COLO668 (cell line): ENCODE results near the gene YRDC.
"Not testable (repeated sequence)": the region's sequence is repeated elsewhere in the genome, so short reads cannot be mapped to it uniquely, and the experiment has no call there.

Experiments used
- DNase-seq: peaks from one replicate; lab custom pipeline; 2025; ENCODE audit not compliant: unreplicated experiment; lab: John Stamatoyannopoulos, UW

Gene YRDC

GRCh38 chr1:37776946-37777516 lies 31.0 kb downstream of the YRDC start:
- no peak for DNase-seq

GRCh38 chr1:37771440-37771839 lies 36.6 kb downstream of the YRDC start:
- DNase-seq: not testable (repeated sequence)

GRCh38 chr1:37767488-37767887 lies 40.5 kb downstream of the YRDC start:
- no peak for DNase-seq

- DNase-seq: peak; percentile 30
These were observed 41.9 kb downstream of the YRDC start for GRCh38 chr1:37765916-37766664.

GRCh38 chr1:37764888-37765441 lies 43.0 kb downstream of the YRDC start, which contains the start of gene EPHA10:
EPHA10 (minus strand) TSS chr1:37765120; CDS start chr1:37765066, 54 bp downstream.
- peak; percentile 37 for DNase-seq

- DNase-seq: no peak
These were observed 43.6 kb downstream of the YRDC start for GRCh38 chr1:37764414-37764825.

- no peak for DNase-seq
These were observed 44.1 kb downstream of the YRDC start for GRCh38 chr1:37763791-37764413.

- no peak for DNase-seq
These were observed 45.5 kb downstream of the YRDC start for GRCh38 chr1:37762516-37762915.

- no peak for DNase-seq
These were observed 46.5 kb downstream of the YRDC start for GRCh38 chr1:37761416-37762095.

GRCh38 chr1:37759451-37759850 lies 48.6 kb downstream of the YRDC start:
- DNase-seq: no peak

GRCh38 chr1:37755951-37756560 lies 52.0 kb downstream of the YRDC start:
- DNase-seq: no peak

- DNase-seq: no peak
These were observed 52.7 kb downstream of the YRDC start for GRCh38 chr1:37755290-37755689.

GRCh38 chr1:37753473-37754321 lies 54.3 kb downstream of the YRDC start:
- no peak for DNase-seq
